SK-N-SH (cell line): ENCODE results near the gene XIRP2.

Experiments
- CTCF ChIP-seq: fragments of 200-600 bp; sonication (generic); IDR thresholded peaks from 2 replicates; pipeline ENCODE4 v1.6.1; 2017; ENCODE audit warnings: antibody characterized with exemption, mild to moderate bottlenecking, moderate library complexity
- EZH2phosphoT487 ChIP-seq: fragments of 200-600 bp; sonication (generic); IDR thresholded peaks from 2 replicates; pipeline ENCODE4 v1.6.1; 2017; ENCODE audit warnings: low read depth, mixed run types, mild to moderate bottlenecking, antibody characterized with exemption, moderate library complexity, borderline replicate concordance
- FOXM1 ChIP-seq: IDR thresholded peaks from 2 replicates; pipeline ENCODE4 v1.4.0; 2012; ENCODE audit warnings: low read depth, mild to moderate bottlenecking
- GATA2 ChIP-seq: sonication (generic); formaldehyde crosslinking; IDR thresholded peaks from 2 replicates; pipeline ENCODE4 v1.5.0; 2020; ENCODE audit warnings: mild to moderate bottlenecking, missing genetic modification reagents
- IRF3 ChIP-seq: fragments of 150-350 bp; IDR thresholded peaks from 2 replicates; pipeline ENCODE4 v1.6.1; 2016; ENCODE audit warnings: mild to moderate bottlenecking, low read depth, low read length
- MXI1 ChIP-seq: IDR thresholded peaks from 2 replicates; pipeline ENCODE4 v1.6.1; 2012; ENCODE audit warnings: mild to moderate bottlenecking, low read depth, low read length, improper control_type of control experiment
- NRF1 ChIP-seq: IDR thresholded peaks from 2 replicates; pipeline ENCODE4 v1.6.1; 2012; ENCODE audit warnings: low read depth, mild to moderate bottlenecking, low read length
- RAD21 ChIP-seq: IDR thresholded peaks from 2 replicates; pipeline ENCODE4 v1.6.1; 2012; ENCODE audit warnings: mild to moderate bottlenecking, low read length
- REST ChIP-seq: IDR thresholded peaks from 2 replicates; pipeline ENCODE4 v1.6.1; 2012; ENCODE audit warnings: mild to moderate bottlenecking, low read depth, low read length, moderate library complexity
- USF2 ChIP-seq: fragments of 150-350 bp; IDR thresholded peaks from 2 replicates; pipeline ENCODE4 v1.6.1; 2017; ENCODE audit warnings: antibody characterized with exemption, low read length, low read depth, borderline replicate concordance
- YY1 ChIP-seq: IDR thresholded peaks from 2 replicates; pipeline ENCODE4 v1.4.0; 2012; ENCODE audit warnings: low read depth, mild to moderate bottlenecking
- ZBTB33 ChIP-seq: IDR thresholded peaks from 2 replicates; pipeline ENCODE4 v1.4.0; 2012; ENCODE audit warnings: low read depth, borderline replicate concordance

- no peak for TF ChIP-seq CTCF
- TF ChIP-seq MXI1: no peak
- no peak for TF ChIP-seq GATA2 (CRISPR knock-in tag)
- TF ChIP-seq YY1: no peak
- no peak for TF ChIP-seq RAD21
- TF ChIP-seq NRF1: no peak
- TF ChIP-seq USF2: no peak
- no peak for TF ChIP-seq FOXM1
- no peak for TF ChIP-seq IRF3
- no peak for TF ChIP-seq EZH2phosphoT487
- no peak for TF ChIP-seq REST
- TF ChIP-seq ZBTB33: no peak
These were observed 46.6 kb upstream of the XIRP2 start for GRCh38 chr2:166841679-166842078.
